Medulla oblongata (tissue), 1 donor: ENCODE results near the gene BRCC3.
A peak's percentile ranks its signal among the peaks of the same experiment; 100 is the strongest.

ENCODE experiments used
- DNase-seq: peaks from one replicate; pipeline ENCODE4 v3.0.0-alpha.2; 2015; ENCODE audit errors: extremely low spot score

The BRCC3 gene

DNA sequence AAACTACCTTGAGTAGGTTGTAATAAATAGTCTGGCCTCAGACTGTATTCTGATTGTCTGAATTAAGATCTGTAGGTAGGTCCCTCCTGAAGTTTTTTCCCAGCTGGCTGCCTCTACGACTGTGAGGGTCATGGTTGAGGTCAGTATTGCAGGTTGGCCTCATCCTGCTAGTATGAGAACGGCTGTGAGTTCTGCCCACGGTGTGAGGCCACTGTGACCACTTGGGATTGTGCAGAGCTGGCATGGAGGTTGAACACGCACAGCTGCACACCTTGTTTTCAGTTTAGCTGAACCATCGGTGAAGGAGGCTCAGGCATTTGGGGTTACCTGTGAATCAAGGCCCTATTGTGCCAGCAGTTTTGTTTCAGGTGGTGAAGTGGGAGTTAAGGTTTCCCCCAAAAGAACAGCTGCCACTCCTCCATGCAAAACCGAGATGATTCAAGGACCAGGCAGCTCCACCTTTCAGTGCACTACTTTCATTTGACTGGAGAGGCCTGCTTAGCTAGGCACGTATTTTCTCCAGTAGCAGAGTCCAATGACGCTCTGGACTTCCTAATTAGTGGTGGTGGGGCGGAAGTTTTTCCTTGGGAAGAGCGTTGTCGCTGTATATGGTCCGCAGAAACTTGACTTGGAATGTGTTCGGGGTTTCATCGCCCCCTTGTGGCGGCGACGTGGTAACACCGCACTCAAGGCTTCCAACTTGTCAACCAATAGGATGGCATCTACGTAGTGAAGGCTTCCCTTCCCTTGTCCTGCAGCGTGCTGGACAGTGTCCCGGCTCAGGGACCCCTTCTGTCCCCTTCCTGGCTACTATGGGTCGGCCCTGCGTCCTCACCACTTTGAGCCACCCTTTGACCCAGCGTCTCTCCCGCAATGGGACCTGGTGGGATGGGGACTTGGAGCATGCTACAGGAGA, 14.2 kb upstream of the BRCC3 start:
- DNase-seq = peak; percentile 69

- DNase-seq = no peak
Measured at GRCh38 chrX:155061760-155062159, 9.5 kb upstream of the BRCC3 start.

- DNase-seq = no peak
Measured at GRCh38 chrX:155065035-155065734, 6.1 kb upstream of the BRCC3 start.

GRCh38 chrX:155068165-155068564, 3.1 kb upstream of the BRCC3 start:
- DNase-seq = no peak

GRCh38 chrX:155069414-155069813, 1.9 kb upstream of the BRCC3 start:
- no peak for DNase-seq

- no peak for DNase-seq
Measured at GRCh38 chrX:155070038-155070437, 1.3 kb upstream of the BRCC3 start.

- no peak for DNase-seq
Measured at GRCh38 chrX:155070663-155070974, 689 bp upstream of the BRCC3 start.

- peak; percentile 9 for DNase-seq
Measured at GRCh38 chrX:155071694-155072280, 479 bp downstream of the BRCC3 start.

- DNase-seq = peak; percentile 9
Measured at GRCh38 chrX:155086202-155086840, 15.0 kb downstream of the BRCC3 start.

DNA sequence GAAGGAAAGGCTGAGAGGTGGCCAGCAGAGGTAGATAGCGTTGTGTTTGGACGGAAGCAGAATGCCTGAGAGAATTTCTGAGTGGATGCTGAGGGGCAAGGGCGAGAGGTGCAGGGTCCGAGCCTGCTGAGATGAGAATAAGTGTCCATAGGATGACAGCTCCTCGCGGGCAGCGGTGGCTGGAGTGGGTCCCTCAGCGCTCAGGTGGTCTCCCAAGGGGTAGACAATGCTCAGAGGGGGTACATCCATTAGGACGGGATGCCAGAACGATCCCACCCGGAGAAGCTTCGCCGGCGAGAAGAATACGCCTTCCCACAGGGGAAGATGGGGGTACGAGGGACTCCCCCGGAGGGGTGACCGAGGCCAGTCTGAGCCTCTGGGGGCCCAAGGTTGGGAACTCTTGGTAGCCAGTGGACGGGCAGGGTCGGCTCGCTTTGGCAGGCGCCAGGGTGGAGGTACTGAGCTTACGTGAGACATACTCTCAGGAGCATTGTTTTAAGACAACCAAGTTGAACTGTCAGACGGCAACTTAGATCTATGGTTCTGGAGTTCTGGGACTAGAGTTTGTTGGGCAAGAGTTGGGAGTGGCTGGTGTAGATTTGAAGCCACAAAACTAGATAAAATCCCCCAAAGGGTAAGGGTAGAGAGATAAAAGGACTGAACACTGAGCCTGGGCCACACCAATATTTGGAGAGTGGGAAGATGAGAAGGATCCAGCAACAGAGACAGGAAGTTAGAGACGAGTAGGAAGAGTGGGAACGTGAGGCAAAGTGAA, 15.8 kb downstream of the BRCC3 start:
- no peak for DNase-seq

DNA sequence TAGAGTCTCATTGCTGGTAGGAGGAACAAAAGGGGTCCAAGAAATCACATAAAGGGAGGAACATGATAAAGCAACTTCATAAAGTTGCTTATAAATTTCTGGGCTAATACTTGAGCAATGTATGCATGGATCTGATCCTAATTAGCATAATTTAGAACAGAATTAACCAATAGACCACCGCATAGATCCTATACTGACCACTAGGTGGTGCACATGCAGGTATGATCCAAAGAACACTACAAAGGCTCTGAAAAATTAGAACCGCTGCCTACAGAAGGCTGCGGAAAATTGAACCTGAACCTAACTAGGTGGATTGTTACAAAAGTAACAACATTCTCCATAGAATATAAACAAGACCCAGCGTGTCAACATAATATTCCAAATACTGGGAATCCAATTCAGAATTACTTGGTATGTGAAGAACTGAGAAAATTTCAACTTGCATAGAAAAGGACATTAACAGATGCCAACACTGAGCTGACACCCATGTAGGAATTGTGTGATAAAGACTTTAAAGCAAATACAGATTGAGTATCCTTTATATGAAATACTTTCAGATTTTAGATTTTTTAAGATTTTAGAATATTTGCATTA, 23.3 kb downstream of the BRCC3 start:
- DNase-seq = peak; percentile 7

GRCh38 chrX:155105919-155106318, 34.6 kb downstream of the BRCC3 start:
- no peak for DNase-seq

DNA sequence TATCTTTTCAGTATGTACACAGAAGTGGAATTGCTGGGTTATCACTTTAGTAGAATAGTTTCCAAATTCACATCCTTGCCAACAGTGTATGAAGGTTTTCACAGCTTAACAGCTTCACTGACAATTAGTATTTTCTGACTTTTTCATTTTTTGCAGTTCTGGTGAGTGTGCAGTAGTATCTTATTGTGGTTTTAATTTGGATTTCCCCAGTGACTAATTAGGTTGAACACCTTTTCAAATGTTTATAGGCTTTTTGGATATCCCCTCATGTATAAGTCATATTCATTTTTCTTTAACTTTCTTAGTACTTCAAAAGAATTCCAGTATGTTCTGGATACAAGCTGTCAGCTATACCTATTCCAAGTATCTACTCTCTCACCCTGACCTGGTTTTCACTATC, 37.1 kb downstream of the BRCC3 start:
- no peak for DNase-seq

DNA sequence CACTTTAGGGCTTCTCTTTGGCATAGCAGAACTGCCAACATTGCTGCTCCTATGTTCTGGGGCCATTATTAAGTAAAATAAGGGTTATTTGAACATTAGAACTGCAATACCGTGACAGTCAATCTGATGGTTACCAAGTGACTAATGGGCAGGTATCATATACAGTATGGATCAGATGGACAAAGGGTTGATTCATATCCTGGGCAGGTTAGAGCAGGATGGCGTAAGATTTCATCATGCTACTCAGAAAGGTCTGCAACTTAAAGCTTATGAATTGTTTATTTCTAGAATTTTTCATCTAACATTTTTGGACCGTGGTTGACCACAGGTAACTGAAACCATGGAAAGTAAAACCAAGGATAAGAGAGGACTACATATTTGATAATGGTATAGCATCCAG, 40.9 kb downstream of the BRCC3 start:
- no peak for DNase-seq

DNA sequence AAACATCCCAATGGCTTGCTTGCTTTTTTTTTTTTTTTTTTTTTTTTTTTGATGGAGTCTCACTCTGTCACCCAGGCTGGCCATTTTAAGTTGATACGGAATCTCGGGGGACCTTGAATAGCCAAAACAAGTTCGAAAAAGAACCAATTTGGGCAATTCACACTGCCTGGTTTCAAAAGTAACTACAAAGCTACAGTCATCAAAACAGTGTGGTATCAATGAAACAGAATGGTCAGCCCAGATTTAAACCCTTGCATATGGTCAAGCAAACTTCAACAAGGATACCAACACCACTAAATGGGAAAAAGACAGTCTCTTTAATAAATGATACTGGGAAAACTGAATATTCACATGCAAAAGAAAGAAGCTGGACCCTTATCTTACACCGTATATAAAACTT, 41.8 kb downstream of the BRCC3 start:
- DNase-seq = no peak

DNA sequence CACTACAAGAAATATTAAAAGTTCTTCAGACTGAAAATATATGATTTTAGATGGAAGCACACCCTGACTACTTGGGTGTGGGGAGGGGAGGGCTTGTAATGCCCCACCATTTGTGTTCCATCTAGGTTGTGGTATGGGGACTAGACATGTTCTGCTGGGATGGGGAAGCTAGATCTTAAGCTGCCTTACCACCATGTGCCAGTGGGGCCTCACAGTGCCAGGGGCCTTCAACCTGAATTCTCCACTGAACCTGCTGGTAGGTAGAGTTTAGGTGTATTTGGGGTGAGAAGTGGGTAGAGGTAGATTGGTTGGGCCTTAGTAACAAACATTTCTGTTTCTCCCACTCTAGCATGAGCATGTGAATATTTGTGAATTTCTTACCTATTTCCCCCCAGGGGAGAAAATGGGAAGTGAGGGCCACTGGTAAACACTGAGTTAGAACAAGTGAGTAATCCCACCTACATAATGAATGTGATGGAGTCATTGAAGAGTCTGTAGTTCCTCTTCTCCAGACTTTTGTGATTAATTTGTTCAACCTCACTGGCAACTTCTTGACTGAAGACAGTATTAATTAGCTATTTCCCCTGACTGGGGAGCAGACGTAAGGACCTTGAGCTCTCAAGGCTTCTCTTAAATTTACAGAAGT, 44.0 kb downstream of the BRCC3 start:
- DNase-seq = no peak

DNA sequence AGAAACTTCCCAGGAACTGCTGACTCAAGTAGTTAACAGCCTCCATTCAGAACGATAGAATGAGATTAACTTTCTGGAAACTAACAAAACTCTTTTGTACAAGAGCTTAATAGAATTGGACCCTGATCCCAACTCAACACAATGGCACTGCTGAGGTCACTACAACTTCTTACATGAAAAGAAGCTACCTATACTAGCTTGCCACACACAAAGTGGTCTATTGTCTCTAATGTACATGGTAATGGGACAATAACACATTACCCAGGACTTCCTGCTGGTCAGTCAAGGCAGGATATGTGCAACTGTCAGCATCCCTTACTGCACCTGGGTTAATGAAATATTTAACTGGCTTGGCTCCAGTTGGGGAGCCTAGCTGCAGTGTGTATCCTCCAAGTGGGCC, 56.2 kb downstream of the BRCC3 start:
- no peak for DNase-seq

- DNase-seq = no peak
Measured at GRCh38 chrX:155127940-155128339, 56.6 kb downstream of the BRCC3 start.

DNA sequence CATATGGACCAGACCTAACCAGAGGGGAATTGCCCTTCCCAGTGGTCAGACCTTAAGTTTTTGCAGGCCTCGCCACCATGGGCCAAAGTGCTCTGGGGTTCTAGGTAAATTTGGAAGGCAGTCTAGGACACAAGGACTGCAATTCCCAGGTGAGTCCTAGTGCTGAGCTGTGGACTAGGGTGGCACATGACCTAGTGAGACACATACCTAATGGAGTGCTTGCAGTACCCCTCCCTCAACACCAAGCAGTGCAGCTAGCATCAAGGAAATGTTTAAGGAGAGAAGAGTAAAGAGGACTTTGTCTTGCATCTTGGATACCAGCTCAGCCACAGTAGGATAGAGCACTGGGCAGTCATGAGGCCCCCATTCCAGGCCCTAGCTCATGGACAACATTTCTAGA, 60.8 kb downstream of the BRCC3 start:
- DNase-seq = no peak

GRCh38 chrX:155134255-155134654, 62.9 kb downstream of the BRCC3 start:
- no peak for DNase-seq
